Activated CD8-positive, alpha-beta memory T cell treated with anti-CD3 and anti-CD28 coated beads, Interleukin-2, amount 50 U/mL, for 48 hours (primary cell): ENCODE results near the gene B4GALT2.
A peak's percentile ranks its signal among the peaks of the same experiment; 100 is the strongest.

Source experiments
- DNase-seq: peaks from one replicate; pipeline ENCODE4 v3.0.0-alpha.2; 2020

The B4GALT2 gene

GRCh38 chr1:43946236-43947060 lies 32.6 kb upstream of the B4GALT2 start, which contains the start of gene IPO13:
IPO13 (plus strand) TSS chr1:43946950; CDS start chr1:43947601, 651 bp downstream.
- peak; percentile 95 for DNase-seq

DNA sequence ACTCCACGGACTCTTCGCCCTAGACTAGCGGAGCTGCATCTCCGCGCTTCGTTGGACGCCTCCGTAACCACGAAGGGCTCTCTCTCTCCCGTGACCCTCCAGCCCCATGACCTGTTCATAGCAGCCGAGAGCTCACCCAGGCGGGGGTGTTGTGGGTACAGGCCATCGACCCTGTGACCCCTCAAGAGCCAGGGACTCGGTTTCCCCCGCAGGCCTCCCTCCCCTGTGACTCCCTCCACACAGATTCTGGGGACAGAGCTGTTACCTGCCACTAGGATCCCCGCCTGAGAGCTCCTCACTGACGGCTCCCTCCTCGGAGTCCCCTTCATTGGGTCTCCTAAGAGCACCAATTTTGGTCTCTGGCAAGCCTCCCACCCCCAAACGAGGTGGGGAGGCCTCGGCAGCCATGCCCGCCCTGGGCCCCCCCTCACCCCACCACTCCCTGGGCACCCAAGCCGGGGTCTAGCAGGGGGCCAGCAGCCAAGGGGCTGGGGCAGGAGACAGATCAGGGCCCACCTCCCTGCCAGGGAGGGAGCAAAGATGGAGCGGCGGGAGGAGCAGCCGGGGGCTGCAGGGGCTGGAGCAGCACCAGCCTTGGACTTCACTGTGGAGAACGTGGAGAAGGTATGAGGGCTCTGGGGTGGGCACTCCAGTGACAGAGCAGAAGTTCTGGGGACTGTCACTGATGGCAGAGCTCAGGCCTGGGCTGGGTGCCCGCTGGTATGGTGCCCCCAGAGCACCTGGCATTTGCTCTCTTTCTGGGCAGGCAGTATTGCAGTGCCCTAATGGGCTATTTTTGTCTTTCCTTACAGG lies 31.7 kb upstream of the B4GALT2 start:
- no peak for DNase-seq

DNA sequence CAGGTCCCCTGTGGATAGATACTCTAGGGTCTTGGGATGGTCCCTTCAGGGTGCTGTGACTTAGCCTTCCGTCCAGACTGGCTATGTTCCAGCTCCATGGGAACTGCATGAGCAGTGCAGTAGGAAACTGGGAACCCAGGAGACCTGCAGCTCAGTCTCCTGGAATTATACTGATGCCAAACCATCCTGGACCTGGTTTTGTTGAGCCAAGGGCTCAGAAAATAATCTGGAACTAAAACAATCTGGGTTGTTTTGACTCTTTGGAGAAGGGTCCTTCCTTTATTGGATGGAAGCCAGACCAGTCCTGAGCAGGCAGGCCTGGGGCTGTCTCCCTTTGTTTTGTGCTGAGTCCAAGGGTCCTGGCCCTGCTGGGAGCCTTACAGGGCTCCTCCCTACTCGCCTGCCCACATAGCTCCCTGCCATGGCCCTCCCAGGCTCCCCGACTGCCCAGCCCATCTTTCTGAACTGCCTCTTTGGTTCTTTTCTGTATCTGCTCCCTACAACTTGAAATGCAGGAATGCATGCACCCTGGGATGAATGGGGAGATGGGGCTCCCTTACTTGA lies 31.1 kb upstream of the B4GALT2 start:
- no peak for DNase-seq

- DNase-seq, result no peak
These were observed 29.3 kb upstream of the B4GALT2 start for GRCh38 chr1:43949678-43950077.

DNA sequence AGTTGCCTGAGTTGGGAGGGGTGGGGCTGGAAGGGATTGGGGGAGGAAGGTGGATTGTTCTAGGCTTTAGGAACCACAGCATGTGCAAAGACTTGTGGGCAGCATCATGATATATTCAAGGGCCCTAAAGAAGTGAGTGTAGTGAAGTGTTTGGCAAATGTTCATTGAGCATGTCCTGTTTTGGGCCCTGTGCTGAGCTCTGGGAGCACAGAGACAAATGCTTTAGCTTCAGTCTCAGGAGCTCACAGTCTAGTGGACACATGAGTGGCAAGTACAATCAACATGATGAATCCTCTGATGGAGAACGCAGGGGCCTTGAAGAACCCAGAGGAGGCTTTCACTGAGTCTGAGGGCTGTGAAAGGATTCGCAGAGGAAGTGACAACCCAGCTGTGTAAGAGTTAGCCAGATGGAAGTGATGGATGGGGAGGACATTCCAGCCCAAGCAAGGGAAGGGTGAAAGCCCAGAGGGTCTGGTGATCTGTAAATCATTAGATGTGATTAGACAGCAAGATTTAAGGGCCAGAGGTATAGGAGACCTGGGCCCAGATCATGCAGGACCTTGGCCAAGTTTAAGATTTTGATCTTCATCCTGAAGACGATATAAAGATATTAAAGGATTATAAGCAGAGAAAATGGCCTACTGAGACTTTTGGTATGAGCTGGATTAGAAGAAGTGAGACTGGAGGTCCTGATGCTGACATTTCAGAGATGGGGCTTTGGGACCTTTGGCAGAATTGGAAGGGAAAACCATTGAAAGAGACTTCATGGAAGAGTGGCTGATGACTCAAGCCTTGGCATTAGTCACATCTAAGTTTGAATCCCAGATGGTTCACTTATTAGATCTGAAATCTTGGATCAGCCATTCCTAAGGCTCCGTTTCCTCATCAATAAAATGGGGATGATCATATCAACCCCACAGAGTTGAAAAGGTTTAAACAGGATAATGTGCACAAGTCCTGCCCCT lies 27.7 kb upstream of the B4GALT2 start:
- DNase-seq, result no peak

DNA sequence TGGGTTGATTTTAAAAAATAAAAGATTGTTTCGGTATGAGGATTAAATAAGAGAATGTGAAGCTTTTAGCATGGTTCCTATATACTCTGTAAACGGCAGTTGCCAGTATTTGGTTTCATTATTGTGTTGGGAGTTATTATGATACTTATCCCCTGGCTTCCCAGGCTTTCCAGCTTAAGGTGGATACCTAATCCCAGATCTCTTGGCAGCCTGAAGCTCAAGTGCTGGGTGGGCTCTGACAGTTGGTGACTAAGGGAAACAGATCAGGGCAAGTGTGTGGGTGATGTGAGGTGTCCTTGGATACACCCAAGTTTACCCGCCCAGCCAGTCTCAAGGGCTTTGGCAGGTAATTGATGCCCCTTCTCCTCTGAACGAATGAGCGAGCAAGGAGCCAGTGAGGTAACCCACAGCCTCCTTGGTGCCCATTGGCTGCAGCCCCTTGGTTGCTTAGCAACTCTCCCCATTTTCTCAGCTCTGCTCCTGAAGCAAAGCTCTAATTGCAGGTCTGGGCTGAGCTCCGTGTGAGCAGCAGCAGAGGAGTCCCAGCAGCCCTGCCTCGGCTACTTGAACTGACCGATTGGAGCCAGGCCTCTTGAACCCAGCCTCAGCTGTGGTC lies 26.2 kb upstream of the B4GALT2 start:
- no peak for DNase-seq

GRCh38 chr1:43953361-43953760 lies 25.6 kb upstream of the B4GALT2 start:
- DNase-seq, result no peak

GRCh38 chr1:43954036-43954435 lies 25.0 kb upstream of the B4GALT2 start:
- DNase-seq, result no peak

- no peak for DNase-seq
These were observed 22.8 kb upstream of the B4GALT2 start for GRCh38 chr1:43956234-43956633.

- DNase-seq, result no peak
These were observed 21.5 kb upstream of the B4GALT2 start for GRCh38 chr1:43957407-43958040.

- DNase-seq, result no peak
These were observed 20.4 kb upstream of the B4GALT2 start for GRCh38 chr1:43958351-43959255.

- no peak for DNase-seq
These were observed 18.2 kb upstream of the B4GALT2 start for GRCh38 chr1:43960798-43961197.

- DNase-seq, result no peak
These were observed 17.3 kb upstream of the B4GALT2 start for GRCh38 chr1:43961692-43962091.

GRCh38 chr1:43962324-43962723 lies 16.7 kb upstream of the B4GALT2 start:
- no peak for DNase-seq

DNA sequence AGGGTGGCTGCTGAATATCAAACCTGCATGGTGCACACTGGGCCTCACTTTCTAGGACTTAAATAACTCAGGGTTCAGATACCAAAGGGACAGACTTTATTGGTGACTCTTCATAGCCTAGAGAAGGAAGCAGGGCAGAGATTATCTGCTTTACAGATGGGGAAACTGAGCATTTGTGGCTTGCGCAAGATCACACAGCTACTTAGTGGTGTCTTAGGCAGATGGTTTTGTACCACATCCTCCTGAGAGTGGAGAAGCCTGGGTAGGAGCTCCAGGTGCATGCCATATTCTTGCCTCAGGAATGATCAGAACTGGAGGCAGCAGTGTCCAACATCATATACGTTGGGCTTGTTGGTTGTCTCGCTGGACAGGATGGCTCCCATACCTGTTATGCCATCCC lies 16.0 kb upstream of the B4GALT2 start:
- DNase-seq, result no peak

DNA sequence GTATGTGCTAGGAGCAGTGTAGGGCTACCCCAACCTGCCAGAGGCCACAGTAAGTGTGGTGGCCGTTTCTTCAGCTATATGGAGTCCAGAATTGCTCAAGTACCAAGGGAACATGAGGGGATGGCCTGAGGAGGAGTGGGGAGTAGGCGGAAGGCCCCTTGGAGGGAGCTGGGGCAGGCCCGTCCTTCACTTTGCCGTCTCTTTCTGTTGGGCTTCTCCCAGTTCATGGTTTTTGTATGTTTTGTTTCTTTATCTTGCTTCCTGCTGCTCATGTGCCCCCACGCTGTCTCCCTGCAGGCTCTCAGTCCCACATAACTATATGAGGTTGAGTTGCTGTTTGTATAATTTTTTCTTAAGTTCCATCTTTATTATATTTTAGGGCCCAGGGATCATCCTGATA lies 15.1 kb upstream of the B4GALT2 start:
- DNase-seq, result no peak

DNA sequence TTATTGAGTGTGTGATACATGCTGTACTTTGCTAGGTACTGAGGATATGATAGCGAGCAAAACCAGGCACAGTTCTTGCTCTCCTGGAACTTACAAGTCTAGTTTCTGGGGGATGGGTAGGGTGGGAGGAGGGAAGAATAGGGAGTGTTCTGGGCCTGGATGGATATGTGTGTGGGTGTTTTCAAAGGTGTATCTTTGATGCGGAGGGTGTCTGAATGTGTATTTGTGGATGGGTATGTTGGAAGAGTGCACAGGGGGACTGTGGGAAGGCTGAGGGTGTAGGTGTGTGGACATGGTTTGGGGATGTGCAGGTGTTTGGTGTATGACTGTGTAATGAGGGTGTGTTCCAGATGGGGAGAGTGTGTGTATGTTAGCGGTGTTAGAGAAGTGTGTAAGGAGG lies 13.7 kb upstream of the B4GALT2 start:
- no peak for DNase-seq

DNA sequence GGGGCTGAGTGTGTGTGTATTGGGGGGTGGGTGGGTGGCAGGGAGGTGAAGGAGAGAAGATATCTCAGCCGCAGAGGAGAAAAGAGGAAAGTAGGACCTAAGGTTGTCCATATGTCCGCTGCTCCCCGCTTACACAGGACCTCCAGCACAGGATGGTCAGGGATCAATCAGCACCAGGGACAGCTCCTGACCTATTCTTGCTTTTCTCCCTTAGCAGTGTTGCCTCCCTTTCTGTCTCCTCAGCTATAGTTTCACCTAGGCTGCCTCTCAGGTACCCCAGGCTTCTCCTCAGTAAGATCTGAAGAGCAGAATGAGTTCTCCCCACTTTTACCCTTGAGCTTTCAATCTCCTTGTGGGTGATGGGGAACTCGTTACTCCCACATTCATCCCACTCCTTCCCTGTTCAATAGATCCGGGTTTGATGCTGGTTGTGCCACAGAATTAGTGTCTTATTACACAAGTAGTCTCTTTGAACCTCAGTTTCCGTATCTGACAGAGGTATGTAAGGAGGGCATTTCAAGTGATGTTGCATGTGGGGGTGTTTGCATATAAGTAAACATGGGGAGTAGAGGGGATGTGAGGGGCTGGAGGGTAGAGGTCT lies 10.6 kb upstream of the B4GALT2 start:
- DNase-seq, result no peak

DNA sequence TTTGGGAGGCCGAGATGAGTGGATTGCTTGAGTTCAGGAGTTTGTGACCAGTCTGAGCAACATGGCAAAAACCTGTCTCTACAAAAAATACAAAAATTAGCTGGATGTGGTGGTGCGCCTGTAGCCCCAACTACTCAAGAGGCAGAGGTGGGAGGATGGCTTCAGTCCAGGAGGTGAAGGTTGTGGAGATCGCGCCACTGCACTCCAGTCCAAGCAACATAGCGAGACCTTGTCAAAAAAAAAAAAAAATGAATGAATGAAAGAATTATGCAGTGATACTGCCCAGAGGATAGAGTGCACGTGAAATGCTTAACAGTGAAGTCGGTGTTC lies 9.6 kb upstream of the B4GALT2 start:
- no peak for DNase-seq
